Adrenal gland (tissue), 5 donors: ENCODE results near the gene TMEM60.

ENCODE experiments used
- CTCF ChIP-seq, 6 experiments: fragments of 450-650 bp in 4 of 6; fragments of 200-600 bp in 2 of 6; sonication (generic) in 1 of 6; IDR thresholded peaks; 1 replicate in 5 of 6; 2 replicates in 1 of 6; pipeline versions ENCODE4 v1.5.1 to v1.8.0; 2016 to 2021; ENCODE audit warnings: antibody characterized with exemption in 6 of 6, mild to moderate bottlenecking in 2 of 6, moderate library complexity in 1 of 6
- POLR2A ChIP-seq, 2 donors: fragments of 450-650 bp; IDR thresholded peaks; one replicate each; pipeline ENCODE4 v1.6.1; 2017; ENCODE audit warnings: antibody characterized with exemption in 2 of 2, mild to moderate bottlenecking in 2 of 2, moderate library complexity in 1 of 2
- donor health status: DM: no; HTN: no; CAD: no.

GRCh38 chr7:77824636-77825035 lies 26.4 kb upstream of the TMEM60 start:
- TF ChIP-seq POLR2A (IDR thresholded peaks at IDR 0.05) (no peak), CTCF (IDR thresholded peaks at IDR 0.05) (no peak)
